ENCODE measurements around the gene RPL37. TPM values are rescaled to one million over a fixed set of nuclear protein-coding genes. Genes with fewer than 3 reads are reported as not detected.

RPL37 gene
- total RNA-seq, 4 donors from 2014 or later: 92.6 to 258 (median 191) TPM

DNA sequence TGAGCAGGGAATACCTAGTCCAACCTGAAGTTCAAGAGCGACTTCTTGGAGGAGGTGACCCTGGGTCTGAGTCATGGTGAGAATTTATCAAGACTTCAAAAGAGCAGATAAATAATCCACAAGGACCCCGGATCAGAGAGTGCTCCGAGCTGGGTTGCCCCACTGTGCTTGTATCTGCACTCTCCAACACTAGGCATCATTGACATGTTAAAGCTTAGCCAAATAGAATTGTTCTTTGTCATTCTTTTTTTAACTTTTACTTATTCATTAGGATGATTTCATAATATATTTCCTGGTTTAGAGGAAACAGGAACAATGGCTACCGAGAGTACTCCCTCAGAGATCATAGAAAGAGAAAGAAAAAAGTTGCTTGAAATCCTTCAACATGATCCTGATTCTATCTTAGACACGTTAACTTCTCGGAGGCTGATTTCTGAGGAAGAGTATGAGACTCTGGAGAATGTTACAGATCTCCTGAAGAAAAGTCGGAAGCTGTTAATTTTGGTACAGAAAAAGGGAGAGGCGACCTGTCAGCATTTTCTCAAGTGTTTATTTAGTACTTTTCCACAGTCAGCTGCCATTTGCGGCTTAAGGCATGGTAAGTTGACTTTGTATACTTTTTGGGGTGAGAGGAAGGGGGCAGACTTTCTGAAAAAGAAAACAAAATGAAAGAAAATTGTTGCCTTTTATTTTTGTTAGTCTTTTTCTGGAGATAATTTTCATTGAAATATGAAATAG lies 6.2 kb upstream of the RPL37 start, which contains the start of gene CARD6:
Gene CARD6, plus strand, starts transcription at position 300 of the 738 bp plus-strand sequence. Its CDS starts 16 bp downstream, at position 316.
- no peak for TF ChIP-seq POLR2A (IDR thresholded peaks at IDR 0.05)
- TF ChIP-seq, protein P1, sequence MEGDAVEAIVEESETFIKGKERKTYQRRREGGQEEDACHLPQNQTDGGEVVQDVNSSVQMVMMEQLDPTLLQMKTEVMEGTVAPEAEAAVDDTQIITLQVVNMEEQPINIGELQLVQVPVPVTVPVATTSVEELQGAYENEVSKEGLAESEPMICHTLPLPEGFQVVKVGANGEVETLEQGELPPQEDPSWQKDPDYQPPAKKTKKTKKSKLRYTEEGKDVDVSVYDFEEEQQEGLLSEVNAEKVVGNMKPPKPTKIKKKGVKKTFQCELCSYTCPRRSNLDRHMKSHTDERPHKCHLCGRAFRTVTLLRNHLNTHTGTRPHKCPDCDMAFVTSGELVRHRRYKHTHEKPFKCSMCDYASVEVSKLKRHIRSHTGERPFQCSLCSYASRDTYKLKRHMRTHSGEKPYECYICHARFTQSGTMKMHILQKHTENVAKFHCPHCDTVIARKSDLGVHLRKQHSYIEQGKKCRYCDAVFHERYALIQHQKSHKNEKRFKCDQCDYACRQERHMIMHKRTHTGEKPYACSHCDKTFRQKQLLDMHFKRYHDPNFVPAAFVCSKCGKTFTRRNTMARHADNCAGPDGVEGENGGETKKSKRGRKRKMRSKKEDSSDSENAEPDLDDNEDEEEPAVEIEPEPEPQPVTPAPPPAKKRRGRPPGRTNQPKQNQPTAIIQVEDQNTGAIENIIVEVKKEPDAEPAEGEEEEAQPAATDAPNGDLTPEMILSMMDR (IDR thresholded peaks at IDR 0.05): no peak
- H3K9me3 ChIP-seq: no peaks in the 10 kb centered on the region
- H3K4me1 ChIP-seq: no peaks in the 10 kb centered on the region
- H3K27ac ChIP-seq: peak within 1 kb of the TSS; percentile 52 to 69 (median 61)
- DNase-seq: no peak
- no peaks in the 10 kb centered on the region for H3K27me3 ChIP-seq
- H3K36me3 ChIP-seq: no peaks in the 10 kb centered on the region
- H3K4me3 ChIP-seq: peak within 1 kb of the TSS; percentile 23 to 57 (median 34)

DNA sequence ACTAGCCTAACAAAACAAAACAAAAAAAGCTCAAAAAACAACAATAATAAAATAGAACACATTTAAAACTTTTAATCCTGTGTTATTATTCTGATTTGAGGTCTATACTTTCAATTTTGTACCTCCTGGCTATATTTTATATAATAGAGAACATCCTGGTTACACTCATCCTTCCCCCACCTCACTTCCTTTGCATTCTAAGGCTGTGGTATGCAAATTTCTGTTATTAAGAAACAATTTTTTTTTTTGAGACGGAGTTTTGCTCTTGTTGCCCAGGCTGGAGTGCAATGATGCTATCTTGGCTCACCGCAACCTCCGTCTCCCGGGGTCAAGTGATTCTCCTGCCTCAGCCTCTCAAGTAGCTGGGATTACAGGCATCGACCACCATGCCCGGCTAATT lies 3.1 kb upstream of the RPL37 start:
- no peak overlapping the region for H3K4me3 ChIP-seq
- no peak for DNase-seq
- peaks cover 0 to 4% (median 0%) of the 10 kb centered on the region in 3 donors for H3K36me3 ChIP-seq
- H3K9me3 ChIP-seq: no peaks in the 10 kb centered on the region
- TF ChIP-seq, protein P1 (IDR thresholded peaks at IDR 0.05): no peak
- no peak for TF ChIP-seq POLR2A (IDR thresholded peaks at IDR 0.05)
- H3K27me3 ChIP-seq: no peaks in the 10 kb centered on the region
- peaks cover 0 to 17% (median 4%) of the 10 kb centered on the region in 4 donors for H3K4me1 ChIP-seq
- H3K27ac ChIP-seq: no peak overlapping the region

DNA sequence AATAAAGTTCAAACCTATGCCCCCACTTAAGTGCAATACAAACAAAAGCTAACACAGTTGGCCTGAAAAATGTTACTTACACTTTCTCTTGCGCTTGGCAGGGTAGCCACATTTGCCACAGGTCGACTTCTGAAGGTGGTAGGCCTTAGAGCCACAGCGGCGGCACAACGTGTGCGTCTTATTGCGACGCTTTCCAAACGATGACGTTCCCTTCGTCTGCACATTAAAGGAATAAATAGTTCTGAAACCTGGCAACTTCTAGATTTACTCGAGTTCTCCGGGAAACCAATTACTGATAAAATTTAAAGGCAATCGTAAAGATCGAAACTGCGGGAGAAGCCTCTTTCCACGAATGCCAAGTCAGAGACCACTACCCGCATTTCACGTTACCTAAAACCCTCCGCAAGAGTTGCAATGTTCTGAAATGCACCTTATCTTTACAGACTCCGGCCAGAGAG lies 602 bp downstream of the RPL37 start:
- Histone ChIP-seq H3K4me3 (peak overlapping the region; percentile 61 to 72 (median 63)), H3K27me3 (no peaks in the 10 kb centered on the region), H3K9me3 (no peaks in the 10 kb centered on the region), H3K36me3 (peaks cover 0 to 41% (median 2%) of the 10 kb centered on the region in 3 donors), H3K27ac (peak overlapping the region; percentile 83 to 96 (median 87)), H3K4me1 (peaks cover 0 to 23% (median 4%) of the 10 kb centered on the region in 4 donors)
- TF ChIP-seq POLR2A (IDR thresholded peaks at IDR 0.05): no peak
- DNase-seq: peak in 2 of 3 donors; percentile 38 to 53

DNA sequence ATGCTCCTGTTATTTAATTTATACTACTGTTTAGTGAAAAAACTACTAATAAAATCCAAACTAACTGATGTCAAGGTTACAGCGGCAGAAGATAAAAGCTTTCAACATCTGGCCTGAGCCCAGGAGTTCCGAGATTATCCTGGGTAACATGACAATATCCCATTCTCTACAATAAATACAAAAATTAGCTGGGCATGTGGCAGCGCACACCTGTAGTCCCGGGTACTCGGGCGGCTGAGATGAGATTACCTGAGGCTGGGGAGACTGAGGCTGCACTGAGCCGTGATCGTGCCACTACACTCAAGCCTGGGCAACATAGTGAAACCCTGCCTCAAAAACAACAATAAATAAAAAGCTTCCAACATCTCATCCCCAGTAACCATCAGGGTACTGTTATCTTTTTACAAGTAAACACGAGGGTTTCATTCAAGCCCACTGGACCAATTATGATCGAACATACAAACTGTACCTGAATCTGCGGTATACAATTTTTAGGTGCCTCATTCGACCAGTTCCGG lies 1.3 kb downstream of the RPL37 start:
- Histone ChIP-seq H3K4me1 (peaks cover 0 to 23% (median 4%) of the 10 kb centered on the region in 4 donors), H3K9me3 (no peaks in the 10 kb centered on the region), H3K4me3 (peak overlapping the region; percentile 61 to 72 (median 63)), H3K36me3 (peaks cover 0 to 47% (median 2%) of the 10 kb centered on the region in 3 donors), H3K27me3 (no peaks in the 10 kb centered on the region), H3K27ac (peak overlapping the region; percentile 83 to 96 (median 87))
- no peak for TF ChIP-seq POLR2A (IDR thresholded peaks at IDR 0.05)
- TF ChIP-seq, protein P1 (IDR thresholded peaks at IDR 0.05): no peak
- DNase-seq: no peak

DNA sequence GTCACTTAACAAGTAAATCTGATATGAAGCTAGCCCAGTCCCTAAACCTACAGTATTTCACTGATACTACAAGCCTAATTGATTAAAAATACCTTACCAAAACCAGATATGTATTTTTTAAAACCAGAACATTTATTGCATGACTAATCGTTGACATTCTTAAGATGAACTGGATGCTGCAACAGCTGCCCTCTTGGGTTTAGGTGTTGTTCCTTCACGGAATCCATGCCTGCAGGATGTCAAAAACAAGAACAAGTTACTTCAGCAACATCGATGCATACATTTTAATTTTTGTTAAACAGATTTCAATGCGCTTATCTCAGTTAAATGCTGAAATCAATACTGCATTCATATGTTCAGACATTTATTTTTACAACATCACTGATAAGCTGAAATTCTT lies 2.7 kb downstream of the RPL37 start:
- no peaks in the 10 kb centered on the region for H3K27me3 ChIP-seq
- H3K4me3 ChIP-seq: no peak overlapping the region
- DNase-seq: no peak
- H3K27ac ChIP-seq: no peak overlapping the region
- peaks cover 0 to 62% (median 2%) of the 10 kb centered on the region in 3 donors for H3K36me3 ChIP-seq
- H3K4me1 ChIP-seq: peaks cover 0 to 23% (median 4%) of the 10 kb centered on the region in 4 donors
- no peak for TF ChIP-seq POLR2A (IDR thresholded peaks at IDR 0.05)
- TF ChIP-seq, protein P1 (IDR thresholded peaks at IDR 0.05): no peak
- H3K9me3 ChIP-seq: no peaks in the 10 kb centered on the region

Data from Peyer's patch (tissue), 4 donors.